ENCODE measurements around the gene KCNK1. TPM values are rescaled to one million over a fixed set of nuclear protein-coding genes. Genes with fewer than 3 reads are reported as not detected.

KCNK1 gene
- total RNA-seq, 1 donor from 2014 or later: 13.7 TPM

- Mint-ChIP-seq H3K4me3 (no peak overlapping the region), H3K36me3 (peaks cover 29% of the 10 kb centered on the region), H3K27me3 (no peaks in the 10 kb centered on the region), H3K9me3 (peaks cover 4% of the 10 kb centered on the region), H3K4me1 (ENCODE audit: unreplicated experiment) (peaks cover 24% of the 10 kb centered on the region), H3K27ac (peak overlapping the region; percentile 46)
- DNase-seq (ENCODE audit: extremely low spot score, unreplicated experiment): no peak
- TF ChIP-seq CTCF (conservative IDR thresholded peaks at IDR 0.05): no peak
Measured at GRCh38 chr1:233673947-233674431, 60.1 kb downstream of the KCNK1 start.

- Mint-ChIP-seq H3K36me3 (peaks cover 30% of the 10 kb centered on the region), H3K9me3 (peaks cover 13% of the 10 kb centered on the region), H3K27ac (no peak overlapping the region), H3K4me1 (ENCODE audit: unreplicated experiment) (peaks cover 36% of the 10 kb centered on the region), H3K4me3 (no peak overlapping the region), H3K27me3 (no peaks in the 10 kb centered on the region)
- DNase-seq (ENCODE audit: extremely low spot score, unreplicated experiment): no peak
- no peak for TF ChIP-seq CTCF (conservative IDR thresholded peaks at IDR 0.05)
Measured at GRCh38 chr1:233675446-233675845, 61.5 kb downstream of the KCNK1 start.

- peaks cover 27% of the 10 kb centered on the region for H3K36me3 Mint-ChIP-seq
- no peaks in the 10 kb centered on the region for H3K27me3 Mint-ChIP-seq
- TF ChIP-seq CTCF (conservative IDR thresholded peaks at IDR 0.05): no peak
- no peak for DNase-seq (ENCODE audit: extremely low spot score, unreplicated experiment)
- H3K9me3 Mint-ChIP-seq: peaks cover 15% of the 10 kb centered on the region
- H3K27ac Mint-ChIP-seq: no peak overlapping the region
- H3K4me3 Mint-ChIP-seq: no peak overlapping the region
- peaks cover 38% of the 10 kb centered on the region for H3K4me1 Mint-ChIP-seq (ENCODE audit: unreplicated experiment)
Measured at GRCh38 chr1:233675893-233676292, 62.0 kb downstream of the KCNK1 start.

- peaks cover 23% of the 10 kb centered on the region for H3K36me3 Mint-ChIP-seq
- no peak overlapping the region for H3K27ac Mint-ChIP-seq
- H3K27me3 Mint-ChIP-seq: no peaks in the 10 kb centered on the region
- TF ChIP-seq CTCF (conservative IDR thresholded peaks at IDR 0.05): no peak
- H3K9me3 Mint-ChIP-seq: peaks cover 17% of the 10 kb centered on the region
- H3K4me1 Mint-ChIP-seq (ENCODE audit: unreplicated experiment): peaks cover 42% of the 10 kb centered on the region
- H3K4me3 Mint-ChIP-seq: no peak overlapping the region
- DNase-seq (ENCODE audit: extremely low spot score, unreplicated experiment): no peak
Measured at GRCh38 chr1:233677690-233678354, 63.9 kb downstream of the KCNK1 start.

- H3K4me1 Mint-ChIP-seq (ENCODE audit: unreplicated experiment): peaks cover 34% of the 10 kb centered on the region
Measured at GRCh38 chr1:233679030-233679429, 65.1 kb downstream of the KCNK1 start.

More at GRCh38 chr1:233679030-233679429, 65.1 kb downstream of the KCNK1 start:
- H3K9me3 Mint-ChIP-seq: peaks cover 16% of the 10 kb centered on the region
- peak overlapping the region; percentile 48 for H3K4me3 Mint-ChIP-seq
- H3K36me3 Mint-ChIP-seq: peaks cover 21% of the 10 kb centered on the region
- no peaks in the 10 kb centered on the region for H3K27me3 Mint-ChIP-seq
- no peak overlapping the region for H3K27ac Mint-ChIP-seq
- no peak for TF ChIP-seq CTCF (conservative IDR thresholded peaks at IDR 0.05)
- no peak for DNase-seq (ENCODE audit: extremely low spot score, unreplicated experiment)
